Mucosa of rectum (tissue), 2 donors: Measurements from ENCODE around the gene POLR2E.

Source experiments
- H3K27ac ChIP-seq, 2 donors: one replicate each; pipeline ENCODE4 v1.7.0; 2013; ENCODE audit warnings: inconsistent platforms in 2 of 2, low read depth in 2 of 2, low read length in 2 of 2
- H3K27me3 ChIP-seq, 2 donors: one replicate each; pipeline ENCODE4 v1.7.0; 2013; ENCODE audit warnings: low read length in 2 of 2; ENCODE audit not compliant: control insufficient read depth in 2 of 2, insufficient read depth in 2 of 2
- H3K36me3 ChIP-seq, 2 donors: one replicate each; pipeline ENCODE4 v1.7.0; 2013; ENCODE audit warnings: low read length in 2 of 2; ENCODE audit not compliant: control insufficient read depth in 2 of 2, insufficient read depth in 2 of 2
- H3K4me1 ChIP-seq, 2 donors: one replicate each; pipeline ENCODE4 v1.7.0; 2013; ENCODE audit warnings: low read length in 2 of 2, mild to moderate bottlenecking in 1 of 2; ENCODE audit not compliant: control insufficient read depth in 2 of 2, insufficient read depth in 2 of 2
- H3K4me3 ChIP-seq, 2 donors: one replicate each; pipeline ENCODE4 v1.7.0; 2013; ENCODE audit warnings: low read length in 2 of 2
- H3K9ac ChIP-seq, 2 donors: one replicate each; pipeline ENCODE4 v1.7.0; 2013; ENCODE audit warnings: low read length in 2 of 2, low read depth in 1 of 2, mild to moderate bottlenecking in 1 of 2
- H3K9me3 ChIP-seq, 2 donors: one replicate each; pipeline ENCODE4 v1.7.0; 2013; ENCODE audit warnings: low read length in 2 of 2; ENCODE audit not compliant: control insufficient read depth in 2 of 2
- donor health status: healthy.
- donor health status: Normal muscosa, but diverticular disease.

The POLR2E gene

GRCh38 chr19:1126984-1127760, 32.0 kb upstream of the POLR2E start:
- H3K4me1 ChIP-seq = peaks cover 5 to 14% of the 10 kb centered on the region in 2 donors
- no peak overlapping the region for H3K27ac ChIP-seq

GRCh38 chr19:1125601-1126467, 30.7 kb upstream of the POLR2E start:
- Histone ChIP-seq H3K4me1 (peaks cover 0 to 6% of the 10 kb centered on the region in 2 donors), H3K27me3 (no peaks in the 10 kb centered on the region), H3K36me3 (peaks cover 27 to 43% of the 10 kb centered on the region in 2 donors), H3K9ac (no peak overlapping the region), H3K27ac (no peak overlapping the region), H3K4me3 (no peak overlapping the region), H3K9me3 (no peaks in the 10 kb centered on the region)

More at GRCh38 chr19:1126984-1127760, 32.0 kb upstream of the POLR2E start:
- Histone ChIP-seq H3K4me3 (no peak overlapping the region), H3K9ac (no peak overlapping the region), H3K9me3 (no peaks in the 10 kb centered on the region), H3K27me3 (no peaks in the 10 kb centered on the region), H3K36me3 (peaks cover 19 to 31% of the 10 kb centered on the region in 2 donors)

GRCh38 chr19:1123885-1124677, 28.9 kb upstream of the POLR2E start:
- Histone ChIP-seq H3K36me3 (peaks cover 34 to 50% of the 10 kb centered on the region in 2 donors), H3K9me3 (no peaks in the 10 kb centered on the region), H3K9ac (no peak overlapping the region), H3K4me1 (no peaks in the 10 kb centered on the region), H3K27me3 (no peaks in the 10 kb centered on the region), H3K4me3 (no peak overlapping the region), H3K27ac (no peak overlapping the region)

- H3K36me3 ChIP-seq = peaks cover 36 to 55% of the 10 kb centered on the region in 2 donors
- no peak overlapping the region for H3K27ac ChIP-seq
- H3K27me3 ChIP-seq = no peaks in the 10 kb centered on the region
- no peaks in the 10 kb centered on the region for H3K9me3 ChIP-seq
- no peak overlapping the region for H3K9ac ChIP-seq
- no peak overlapping the region for H3K4me3 ChIP-seq
- no peaks in the 10 kb centered on the region for H3K4me1 ChIP-seq
These were observed 28.2 kb upstream of the POLR2E start for GRCh38 chr19:1123381-1123780.

DNA sequence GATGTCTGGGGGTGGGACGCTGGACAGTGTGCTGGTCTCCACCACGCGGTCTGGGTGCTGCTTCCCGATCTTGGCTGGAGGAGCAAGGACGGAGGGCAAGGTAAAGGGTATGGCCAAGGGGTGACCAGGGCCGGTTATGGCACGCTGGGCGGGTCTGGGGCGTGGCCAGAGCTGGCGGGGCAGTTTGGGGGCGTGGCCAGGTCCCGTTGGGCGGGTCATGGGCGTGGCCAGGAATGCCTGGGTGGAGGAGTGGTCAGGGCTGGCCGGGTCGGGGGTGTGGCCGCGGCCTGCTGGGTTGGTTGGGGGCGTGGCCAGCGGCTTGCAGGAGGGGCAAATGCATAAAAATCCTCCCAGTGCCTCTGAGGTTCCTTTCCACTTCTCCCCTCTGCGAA, 27.8 kb upstream of the POLR2E start:
- Histone ChIP-seq H3K36me3 (peaks cover 36 to 58% of the 10 kb centered on the region in 2 donors), H3K27ac (no peak overlapping the region), H3K9ac (no peak overlapping the region)

GRCh38 chr19:1122021-1122971, 27.1 kb upstream of the POLR2E start:
- Histone ChIP-seq H3K9ac (no peak overlapping the region), H3K9me3 (no peaks in the 10 kb centered on the region), H3K27me3 (no peaks in the 10 kb centered on the region), H3K4me3 (no peak overlapping the region), H3K27ac (no peak overlapping the region), H3K36me3 (peaks cover 39 to 59% of the 10 kb centered on the region in 2 donors), H3K4me1 (no peaks in the 10 kb centered on the region)

More for the DNA sequence above, 27.8 kb upstream of the POLR2E start:
- Histone ChIP-seq H3K9me3 (no peaks in the 10 kb centered on the region), H3K4me1 (no peaks in the 10 kb centered on the region), H3K4me3 (no peak overlapping the region), H3K27me3 (no peaks in the 10 kb centered on the region)

GRCh38 chr19:1121395-1121794, 26.2 kb upstream of the POLR2E start:
- H3K9ac ChIP-seq = no peak overlapping the region
- no peaks in the 10 kb centered on the region for H3K4me1 ChIP-seq
- H3K27ac ChIP-seq = no peak overlapping the region
- H3K27me3 ChIP-seq = no peaks in the 10 kb centered on the region
- H3K36me3 ChIP-seq = peaks cover 43 to 58% of the 10 kb centered on the region in 2 donors
- no peaks in the 10 kb centered on the region for H3K9me3 ChIP-seq
- H3K4me3 ChIP-seq = no peak overlapping the region

GRCh38 chr19:1119475-1120217, 24.5 kb upstream of the POLR2E start:
- Histone ChIP-seq H3K36me3 (peaks cover 44 to 54% of the 10 kb centered on the region in 2 donors), H3K27ac (no peak overlapping the region), H3K4me3 (no peak overlapping the region), H3K4me1 (no peaks in the 10 kb centered on the region), H3K9me3 (no peaks in the 10 kb centered on the region), H3K9ac (no peak overlapping the region), H3K27me3 (no peaks in the 10 kb centered on the region)
